ENCODE measurements around the gene CROT.
A peak's percentile ranks its signal among the peaks of the same experiment; 100 is the strongest.

Gene CROT

DNA sequence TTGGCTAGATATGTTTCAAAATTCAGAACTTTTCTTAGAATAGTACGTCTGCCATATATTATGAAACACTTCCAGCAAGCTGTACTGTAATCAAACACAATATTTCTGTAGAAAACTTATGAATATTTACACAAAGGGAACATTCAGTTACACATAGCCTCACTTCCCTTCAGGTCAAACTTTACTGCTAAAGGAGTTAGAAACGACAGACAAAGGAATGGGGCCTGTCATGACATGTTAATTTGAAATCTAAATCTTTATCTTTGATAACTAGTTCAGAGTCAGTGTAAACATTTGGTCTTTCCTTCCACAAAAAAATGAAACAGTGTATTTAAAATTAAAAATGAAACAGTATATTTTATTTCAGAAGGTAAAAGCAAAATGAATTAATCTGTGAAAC, 1.0 kb upstream of the CROT start:
- no peak for DNase-seq

DNA sequence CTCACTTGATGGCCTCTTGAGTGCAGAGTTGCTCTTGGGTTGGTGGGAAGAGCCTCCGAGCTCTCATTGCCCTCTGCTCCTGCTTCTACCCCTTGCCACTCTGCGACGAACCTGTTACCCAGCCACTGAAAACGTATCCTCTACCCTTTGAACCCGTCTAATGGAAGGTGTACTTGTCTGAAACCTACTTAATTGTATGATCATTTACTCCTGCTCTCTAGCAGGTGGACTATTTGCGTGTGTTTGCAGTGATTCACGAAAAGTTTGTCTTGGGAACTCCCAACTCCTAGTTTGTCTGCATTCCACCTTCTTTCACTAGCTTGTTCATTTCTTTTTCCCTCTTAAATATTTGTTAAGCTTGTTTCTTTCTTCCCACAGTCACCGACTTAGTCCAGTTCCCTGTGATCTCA, 503 bp downstream of the CROT start:
- no peak for DNase-seq

DNA sequence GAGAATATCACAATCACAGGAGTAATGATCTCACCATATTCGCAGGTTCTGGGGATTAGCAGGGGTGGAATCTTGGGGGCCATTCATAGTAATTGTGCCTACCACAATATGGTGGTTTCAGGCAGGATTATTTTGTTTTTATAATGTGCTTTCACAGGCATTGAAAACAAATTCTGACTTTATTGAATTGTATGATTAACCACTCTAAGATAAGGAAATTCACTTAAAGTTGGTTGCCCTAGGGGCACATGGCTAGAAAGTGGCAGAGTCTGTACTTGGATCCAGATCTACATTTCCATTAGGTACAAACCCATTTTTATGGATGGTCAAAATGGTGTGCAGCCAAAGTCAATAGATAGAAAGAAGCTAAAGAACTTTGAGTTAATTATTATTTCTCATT, 1.7 kb downstream of the CROT start:
- no peak for DNase-seq

DNA sequence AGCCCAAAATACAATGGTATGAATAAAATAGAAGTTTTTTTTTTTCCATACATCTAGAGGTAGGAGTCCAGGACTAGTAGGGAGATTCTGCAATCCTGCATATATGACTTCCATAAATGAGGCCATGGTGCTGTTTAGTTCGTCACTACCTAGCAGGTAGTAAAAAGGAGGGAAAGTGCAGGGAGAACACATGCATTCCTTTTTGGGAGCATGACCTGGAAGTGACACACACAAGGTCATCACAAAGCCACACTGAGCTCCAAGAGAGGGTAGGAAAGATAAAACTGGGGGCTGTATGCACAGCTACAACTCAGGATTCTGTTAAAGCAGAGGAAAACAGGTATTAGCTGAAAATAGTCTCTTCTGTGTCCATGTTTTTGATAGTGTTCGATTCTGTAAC, 2.2 kb downstream of the CROT start:
- DNase-seq: no peak

DNA sequence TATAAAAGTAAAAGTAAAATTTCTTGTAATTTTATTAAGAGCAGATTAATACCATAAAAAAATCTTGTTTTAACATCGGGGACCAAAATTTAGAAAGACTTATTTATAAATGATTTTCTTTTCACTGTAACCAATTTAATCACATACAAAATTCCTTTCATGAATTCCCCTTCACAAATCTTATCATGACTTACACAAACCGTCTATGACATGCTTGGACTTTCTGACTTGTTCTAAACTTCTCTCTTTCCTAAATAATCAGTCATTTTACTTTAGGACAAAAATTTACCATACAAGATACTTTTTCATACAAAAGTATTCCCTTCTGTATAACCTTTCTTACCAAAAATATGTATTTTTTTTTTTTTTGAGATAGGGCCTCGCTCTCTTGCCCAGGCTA, 9.3 kb downstream of the CROT start:
- DNase-seq: peak; percentile 23

DNA sequence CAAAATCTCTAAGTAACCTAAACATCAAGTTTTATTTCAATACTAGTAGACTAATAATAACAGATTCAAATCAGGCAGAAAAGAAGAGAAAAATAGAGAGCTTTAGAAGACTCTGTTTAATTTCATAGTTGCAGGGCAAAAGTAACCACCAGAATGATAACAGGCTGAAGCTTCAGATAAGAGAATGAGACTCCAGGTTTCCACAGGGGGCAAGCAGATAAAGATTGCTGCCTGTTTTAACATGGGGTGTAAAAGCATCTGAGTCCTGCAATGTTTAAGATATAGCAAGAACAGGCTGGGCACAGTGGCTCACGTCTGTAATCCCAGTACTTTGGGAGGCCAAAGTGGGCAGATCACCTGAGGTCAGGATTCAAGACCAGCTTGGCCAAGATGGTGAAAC, 11.0 kb downstream of the CROT start:
- DNase-seq: no peak

DNA sequence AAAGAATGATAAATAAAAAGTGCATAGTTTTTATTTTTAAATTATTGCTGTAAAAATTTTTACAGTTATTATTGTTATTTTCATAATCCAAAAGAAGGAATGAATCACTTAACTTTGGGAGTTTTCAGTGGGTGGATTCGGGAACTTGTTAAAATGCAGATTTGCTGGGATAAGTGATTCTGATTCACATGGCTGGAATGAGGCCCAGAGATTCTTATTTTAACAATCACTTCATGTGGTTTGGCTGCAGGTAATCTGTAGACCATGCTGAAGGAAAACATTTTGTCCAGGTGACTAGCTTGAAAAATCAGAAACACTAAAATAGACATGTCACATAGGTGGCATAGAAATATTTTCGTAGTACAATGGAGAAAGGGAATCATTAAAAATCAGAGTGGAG, 13.9 kb downstream of the CROT start:
- peak; percentile 13 for DNase-seq

DNA sequence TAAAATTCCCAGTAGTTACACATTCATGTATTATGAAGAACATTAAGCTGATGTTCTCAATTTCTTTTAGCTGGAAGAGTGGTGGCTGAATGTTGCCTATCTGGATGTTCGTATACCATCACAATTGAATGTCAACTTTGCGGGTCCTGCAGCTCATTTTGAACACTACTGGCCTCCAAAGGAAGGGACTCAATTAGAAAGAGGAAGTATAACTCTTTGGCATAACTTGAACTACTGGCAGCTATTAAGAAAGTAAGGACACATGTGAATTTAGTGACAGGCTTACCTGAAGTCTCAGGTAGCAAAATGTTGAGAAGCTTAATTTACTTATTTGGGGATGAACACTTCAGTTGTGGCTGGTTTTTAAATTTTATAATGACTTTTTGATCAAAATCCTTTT, 15.9 kb downstream of the CROT start:
- no peak for DNase-seq

DNA sequence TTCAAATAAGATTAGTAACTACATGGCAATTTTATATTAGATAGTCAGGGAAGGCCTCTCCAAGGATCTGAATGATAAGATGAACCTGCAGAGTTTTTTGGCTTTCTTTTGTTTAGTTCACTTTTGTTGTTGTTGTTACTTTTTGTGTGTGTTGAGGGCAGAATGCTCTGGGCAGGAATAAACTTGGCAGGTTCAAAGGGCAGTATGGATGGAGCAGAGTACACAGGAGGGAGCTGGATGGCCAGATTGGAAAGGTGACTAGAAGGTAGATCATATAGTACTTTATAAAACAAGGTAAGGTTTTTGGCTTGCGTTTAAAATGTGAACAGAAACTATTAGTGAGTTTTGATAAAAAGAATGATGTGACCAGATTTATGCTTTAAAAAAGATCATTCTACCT, 17.9 kb downstream of the CROT start:
- DNase-seq: no peak

DNA sequence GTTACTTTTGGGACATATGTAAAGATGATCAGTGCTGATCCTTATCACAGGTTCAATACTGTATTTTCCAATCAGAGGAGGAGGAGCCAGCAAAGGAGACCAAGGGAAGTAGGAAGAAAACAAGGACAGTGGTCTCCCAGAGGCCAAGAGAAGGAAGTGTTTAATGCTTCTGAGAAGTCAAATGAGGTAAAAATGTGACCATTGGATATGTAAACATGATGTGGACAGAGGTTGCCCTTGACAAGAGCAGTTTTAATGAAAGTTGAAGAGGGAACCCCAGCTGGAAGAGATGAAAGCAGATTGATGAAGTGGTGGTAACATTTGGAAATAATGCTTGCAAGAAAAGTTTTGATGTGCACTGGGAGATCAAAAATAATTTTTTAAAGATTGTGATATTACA, 18.8 kb downstream of the CROT start:
- DNase-seq: no peak

DNA sequence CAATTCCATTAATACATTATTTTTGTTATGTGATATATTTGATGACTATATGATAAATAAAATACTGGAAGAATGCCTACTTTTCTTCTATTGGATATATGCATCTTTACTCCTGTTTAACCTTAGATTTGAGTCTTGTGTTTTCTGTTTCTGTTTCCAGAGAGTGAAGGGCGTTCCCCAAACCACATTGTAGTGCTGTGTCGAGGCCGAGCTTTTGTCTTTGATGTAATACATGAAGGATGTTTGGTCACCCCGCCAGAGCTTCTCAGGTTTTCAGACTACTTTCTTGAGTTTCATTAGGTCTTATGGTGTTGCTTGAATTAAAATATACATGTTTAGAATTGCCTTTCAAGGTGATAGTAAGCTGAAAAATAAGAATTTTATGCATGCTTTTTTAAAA, 23.8 kb downstream of the CROT start:
- no peak for DNase-seq

DNA sequence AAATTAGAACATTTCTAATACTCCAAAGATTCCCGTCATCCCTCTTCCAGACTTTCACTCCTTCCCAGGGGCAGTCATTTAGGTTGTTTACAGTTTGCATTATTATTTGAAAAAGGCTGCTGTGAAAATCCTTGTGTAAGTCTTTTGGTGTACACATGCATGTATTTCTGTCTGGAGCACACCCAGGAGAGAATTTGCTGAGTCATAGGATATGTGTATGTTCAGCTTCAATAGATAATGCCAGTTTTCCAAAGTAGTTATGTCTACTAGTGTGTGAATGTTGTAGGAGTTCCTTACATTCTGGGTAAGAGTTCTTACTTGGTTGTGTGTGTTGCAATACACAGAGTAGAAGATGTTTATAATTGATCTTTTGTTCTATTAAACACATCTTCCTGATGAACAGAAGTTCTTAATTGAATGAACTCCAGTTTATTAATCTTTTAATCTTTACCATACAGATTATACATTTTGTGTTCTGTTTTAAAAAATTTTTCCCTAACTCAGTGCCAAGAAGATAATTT, 25.3 kb downstream of the CROT start:
- DNase-seq: peak; percentile 32

DNA sequence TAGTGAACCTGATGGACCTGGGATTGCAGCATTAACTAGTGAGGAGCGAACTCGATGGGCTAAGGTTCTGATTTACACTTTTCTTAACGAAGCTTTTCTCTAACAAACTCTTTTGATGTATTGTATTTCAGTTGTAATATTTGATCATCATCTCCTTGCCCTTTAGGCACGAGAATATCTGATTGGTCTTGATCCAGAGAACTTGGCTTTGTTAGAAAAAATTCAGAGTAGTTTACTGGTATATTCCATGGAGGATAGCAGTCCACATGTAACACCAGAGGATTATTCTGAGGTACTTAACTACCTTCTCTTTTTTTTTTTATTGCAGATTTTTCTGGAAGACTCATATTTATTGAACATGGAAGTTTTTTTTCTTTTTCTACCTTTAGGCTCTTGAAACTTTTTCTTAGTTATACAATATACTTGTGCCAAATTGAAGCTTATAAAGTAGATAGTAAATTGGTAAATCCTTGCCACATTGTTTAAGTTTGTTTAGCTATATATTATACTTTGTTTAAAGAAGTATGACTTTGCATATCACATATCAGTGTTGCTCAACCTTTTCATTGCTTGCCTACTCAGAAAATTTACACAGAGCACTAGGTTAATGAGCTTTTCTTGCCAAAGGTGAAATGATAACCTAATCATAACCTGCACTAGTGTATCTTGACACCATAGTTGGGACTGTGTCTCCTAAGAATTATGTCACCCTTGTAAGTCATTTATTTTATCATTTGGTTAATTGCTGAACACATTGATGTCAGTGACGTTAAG, 30.4 kb downstream of the CROT start:
- DNase-seq: no peak

DNA sequence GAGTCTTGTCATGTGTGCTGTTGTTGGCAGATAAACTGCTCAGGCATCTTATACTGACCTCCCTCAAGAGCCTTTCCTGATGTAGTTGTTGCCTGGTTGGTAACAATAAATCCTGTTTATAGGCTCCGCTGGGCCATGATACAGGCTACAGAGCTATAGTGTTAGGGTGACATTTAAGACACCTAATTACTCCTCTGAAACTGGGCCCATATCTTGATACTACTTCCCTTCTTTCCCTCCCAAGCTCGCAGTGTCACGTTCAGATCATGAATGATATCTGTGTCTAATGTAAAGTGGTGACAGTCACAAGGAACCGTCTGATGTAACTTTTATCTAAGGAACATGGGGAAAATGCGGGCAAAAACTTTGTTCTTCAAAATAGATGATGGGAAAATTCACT, 35.4 kb downstream of the CROT start:
- DNase-seq: no peak

DNA sequence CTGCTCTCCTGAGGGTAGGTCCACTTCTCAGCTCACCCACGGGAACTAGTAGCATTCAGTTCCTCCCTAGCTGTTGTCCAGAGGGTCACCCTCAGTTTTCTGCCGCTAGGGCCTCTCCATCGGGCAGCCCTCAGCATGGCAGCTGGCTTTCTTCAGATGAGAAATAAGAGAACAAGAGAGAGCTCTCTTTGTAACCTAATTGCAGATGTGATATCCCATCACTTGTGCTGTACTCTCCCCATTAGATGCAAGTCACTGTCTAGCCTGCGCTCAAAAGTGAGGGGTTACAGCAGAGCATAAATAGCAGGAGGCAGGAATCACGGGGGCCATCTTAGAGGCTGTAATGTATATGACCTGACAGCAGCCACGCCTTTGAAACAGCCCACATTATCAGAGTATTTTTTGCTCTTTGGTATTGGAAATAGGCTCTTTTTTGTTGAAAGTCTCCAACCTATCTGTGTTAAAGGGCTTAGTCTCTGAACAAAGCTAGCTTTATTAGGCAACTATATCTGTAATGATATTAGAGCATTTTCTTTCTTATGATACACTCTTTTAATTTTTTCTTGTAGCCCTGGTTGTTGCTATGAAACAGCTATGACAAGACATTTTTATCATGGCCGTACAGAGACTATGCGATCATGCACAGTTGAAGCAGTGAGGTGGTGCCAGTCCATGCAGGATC, 45.7 kb downstream of the CROT start:
- no peak for DNase-seq

DNA sequence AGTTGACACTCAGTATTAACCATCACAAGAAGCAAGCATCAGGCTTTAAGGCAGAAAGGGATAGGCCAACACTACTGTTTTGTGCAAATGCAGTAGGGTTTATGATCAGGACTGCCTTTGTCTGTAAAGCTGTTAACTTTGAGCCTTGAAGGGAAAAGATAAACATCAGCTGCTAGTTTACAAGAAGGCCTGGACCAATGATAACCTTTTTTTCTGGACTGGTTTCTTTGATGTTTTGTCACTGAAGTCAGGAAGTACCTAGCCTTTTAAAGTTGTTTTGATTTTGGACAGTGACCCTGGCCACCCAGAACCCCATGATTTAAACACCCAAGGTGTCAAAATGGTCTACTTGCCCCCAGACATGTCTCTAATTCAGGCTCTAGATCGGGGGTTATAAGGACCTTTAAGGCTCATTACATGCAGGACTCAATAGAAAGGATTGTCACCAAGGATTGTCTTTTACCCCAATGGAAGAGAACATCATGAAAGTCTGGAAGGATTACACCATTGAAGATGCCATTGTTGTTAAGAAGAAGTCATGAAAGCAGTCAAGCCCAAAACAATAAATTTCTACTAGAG, 50.1 kb downstream of the CROT start:
- DNase-seq: no peak

DNA sequence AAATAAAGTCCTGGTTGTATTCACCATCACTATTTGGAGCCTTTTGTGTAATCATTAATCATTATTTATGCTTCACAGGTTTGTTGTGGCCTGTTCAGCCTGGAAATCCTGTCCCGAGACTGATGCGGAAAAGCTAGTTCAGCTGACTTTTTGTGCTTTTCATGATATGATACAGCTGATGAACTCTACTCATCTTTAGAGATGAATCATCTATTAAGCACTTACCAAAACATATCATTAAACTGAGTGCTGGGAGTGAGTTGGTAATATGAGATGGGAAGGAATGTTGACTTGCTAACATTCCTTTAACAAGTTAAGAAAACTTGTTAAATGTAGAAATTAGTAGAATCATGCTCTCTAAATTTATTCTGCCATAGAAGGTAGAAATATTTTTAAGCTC, 53.0 kb downstream of the CROT start:
- peak; percentile 84 for DNase-seq

DNA sequence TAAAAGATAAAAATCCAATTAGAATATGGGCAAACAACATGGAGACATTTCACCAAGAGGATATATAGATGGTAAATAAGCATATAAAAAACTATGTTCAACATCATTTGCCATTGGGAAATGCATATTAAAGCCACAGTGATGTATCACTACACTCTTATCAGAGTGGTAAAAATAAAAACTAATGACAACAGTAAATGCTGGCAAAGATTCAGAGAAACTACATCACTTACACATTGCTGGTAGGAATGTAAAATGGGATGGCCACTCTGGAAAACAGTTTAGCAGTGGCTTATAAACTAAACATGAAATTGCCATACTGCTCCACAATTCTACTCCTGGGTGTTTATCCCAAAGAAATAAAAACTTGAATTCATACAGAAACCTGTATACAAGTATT, 59.2 kb downstream of the CROT start:
- DNase-seq: no peak

DNA sequence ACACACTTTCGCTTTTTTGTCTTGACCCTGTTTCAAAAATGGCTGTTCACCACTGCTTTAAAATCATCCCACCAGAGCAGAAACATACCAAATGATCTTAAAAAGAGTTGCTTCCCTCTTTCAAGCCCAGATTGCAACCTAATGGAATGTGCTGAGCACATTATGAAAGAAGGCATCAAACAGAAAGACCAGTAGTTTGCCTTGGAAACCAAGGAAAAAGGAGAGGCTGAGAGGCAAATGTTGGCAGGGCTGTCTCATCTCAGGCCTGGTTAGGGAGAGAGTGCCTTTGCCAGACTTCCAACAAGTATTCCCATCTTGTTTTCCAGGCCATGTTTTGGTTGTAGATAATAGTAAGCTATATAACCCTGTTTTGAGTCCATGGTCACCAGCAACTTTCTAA, 65.7 kb downstream of the CROT start:
- no peak for DNase-seq

DNA sequence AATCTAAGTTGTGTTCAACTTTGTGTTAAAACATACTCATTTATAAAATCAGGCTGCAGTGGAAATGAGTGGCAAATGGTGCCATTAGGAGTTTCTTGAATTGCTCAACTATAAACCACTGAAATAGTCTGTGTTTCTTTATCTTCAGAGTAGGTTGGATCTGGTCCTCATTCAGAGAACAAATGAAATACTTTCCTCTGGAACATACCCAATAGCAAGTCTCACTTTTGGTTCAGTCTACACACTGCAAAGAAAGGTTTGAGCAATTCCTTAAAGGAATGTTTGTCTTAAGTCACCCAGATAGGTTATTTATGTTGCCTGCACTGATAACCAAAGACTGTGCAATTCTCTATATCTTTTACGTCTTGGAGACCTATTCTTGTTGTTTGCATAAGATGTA, 67.6 kb downstream of the CROT start:
- no peak for DNase-seq

DNA sequence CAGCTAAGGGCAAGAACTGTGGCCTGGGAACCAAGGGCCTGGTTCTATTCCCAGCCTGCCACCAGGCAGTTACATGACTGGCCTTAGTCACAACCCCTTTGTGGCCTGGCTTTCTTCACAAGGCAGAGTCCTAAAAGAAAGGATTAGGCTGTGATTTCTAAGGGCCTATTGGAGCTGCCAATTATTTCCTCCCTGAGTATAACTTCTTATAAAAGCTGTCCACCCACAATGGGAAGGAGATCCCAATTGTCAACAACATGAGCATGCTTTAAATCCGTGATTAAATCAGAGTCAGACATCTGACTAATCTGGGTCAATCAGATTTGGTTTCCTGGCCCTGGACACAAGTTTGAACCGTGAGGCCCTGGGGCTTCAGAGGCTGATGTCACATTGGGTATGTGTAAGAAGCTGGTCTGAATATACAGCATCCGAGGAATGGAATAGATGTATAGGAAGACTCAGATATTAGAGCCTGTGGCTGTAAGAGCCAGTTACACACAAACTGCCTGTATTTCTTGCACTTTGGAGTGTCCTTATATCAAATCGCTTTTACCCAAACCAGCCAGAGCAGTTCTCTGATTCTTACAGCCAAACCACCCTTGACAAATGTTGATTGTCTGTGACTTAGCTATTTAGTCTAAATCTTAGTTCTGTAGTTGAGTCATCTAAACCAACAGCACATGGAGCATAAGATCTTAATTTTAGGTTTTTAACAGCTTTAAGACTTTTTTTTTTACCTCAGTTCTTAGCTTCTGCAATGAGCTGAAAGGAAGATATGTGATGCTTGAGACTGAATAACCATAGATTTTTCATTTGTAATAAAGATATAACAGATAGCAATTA, 68.7 kb downstream of the CROT start:
- DNase-seq: peak; percentile 53

DNA sequence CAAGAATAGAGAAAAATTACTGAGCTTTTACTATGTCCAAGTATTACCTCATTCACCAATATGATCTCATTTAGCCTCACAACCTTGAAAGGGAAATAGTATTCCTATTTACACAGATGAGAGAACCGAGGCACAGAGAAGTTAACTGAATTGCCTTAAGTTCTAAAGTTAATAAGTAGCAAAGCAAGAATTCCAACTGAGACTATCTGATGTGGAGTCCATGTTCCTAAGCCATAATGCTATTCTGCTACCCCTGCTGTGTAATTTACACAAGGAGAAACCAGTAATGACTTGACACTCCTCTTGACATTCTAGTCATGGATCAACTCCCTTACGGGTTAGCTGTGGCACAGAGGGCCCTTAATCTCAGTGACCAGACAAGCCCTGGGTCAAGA, 69.3 kb downstream of the CROT start:
- DNase-seq: no peak
